HUDEP-2 (cell line): Measurements from ENCODE around the gene MYMX.
"Not testable (repeated sequence)": the region's sequence is repeated elsewhere in the genome, so short reads cannot be mapped to it uniquely, and the experiment has no call there.

ENCODE experiments used
- DNase-seq, 76 experiments: peaks; one replicate each; lab custom pipeline; 2025; ENCODE audit not compliant: unreplicated experiment in 76 of 76; lab: John Stamatoyannopoulos, UW

The MYMX gene

GRCh38 chr6:44216677-44217331 lies at the start of gene MYMX:
TSS of gene MYMX (plus strand) at chr6:44216926. CDS start at chr6:44217472, 546 bp downstream.
- peak in 2 of 76 experiments; percentile 20 to 24 for DNase-seq

- DNase-seq = no peak
Measured at GRCh38 chr6:44167567-44167966, 49.2 kb upstream of the MYMX start.

GRCh38 chr6:44169154-44169553 lies 47.6 kb upstream of the MYMX start:
- peak in 65 of 76 experiments; percentile 6 to 82 (median 58) for DNase-seq

GRCh38 chr6:44169886-44170570 lies 46.7 kb upstream of the MYMX start:
- DNase-seq = peak in 12 of 76 experiments; percentile 13 to 49 (median 30)

- DNase-seq = no peak
Measured at GRCh38 chr6:44171899-44172546, 44.7 kb upstream of the MYMX start.

GRCh38 chr6:44172731-44173500 lies 43.8 kb upstream of the MYMX start:
- DNase-seq = peak in 72 of 76 experiments; percentile 31 to 88 (median 71)

- DNase-seq = no peak
Measured at GRCh38 chr6:44176130-44176761, 40.5 kb upstream of the MYMX start.

GRCh38 chr6:44176762-44177509 lies 39.8 kb upstream of the MYMX start:
- no peak for DNase-seq

GRCh38 chr6:44177691-44178423 lies 38.9 kb upstream of the MYMX start:
- no peak for DNase-seq

GRCh38 chr6:44178424-44179071 lies 38.2 kb upstream of the MYMX start:
- DNase-seq = no peak

GRCh38 chr6:44179072-44179536 lies 37.6 kb upstream of the MYMX start:
- DNase-seq = no peak

- DNase-seq = no peak
Measured at GRCh38 chr6:44179648-44180047, 37.1 kb upstream of the MYMX start.

- no peak for DNase-seq
Measured at GRCh38 chr6:44180406-44180805, 36.3 kb upstream of the MYMX start.

GRCh38 chr6:44180886-44181285 lies 35.8 kb upstream of the MYMX start:
- DNase-seq = no peak

- DNase-seq = not testable (repeated sequence)
Measured at GRCh38 chr6:44181784-44182183, 34.9 kb upstream of the MYMX start.

GRCh38 chr6:44182911-44183390 lies 33.8 kb upstream of the MYMX start:
- no peak for DNase-seq

GRCh38 chr6:44183783-44184182 lies 32.9 kb upstream of the MYMX start:
- DNase-seq = no peak

GRCh38 chr6:44185356-44185755 lies 31.4 kb upstream of the MYMX start:
- DNase-seq = not testable (repeated sequence)
